Posterior vena cava (tissue), 2 donors: ENCODE results near the gene GPR65. TPM values are rescaled to one million over a fixed set of nuclear protein-coding genes. Genes with fewer than 3 reads are reported as not detected.

ENCODE experiments used
- DNase-seq: peaks from one replicate; pipeline ENCODE4 v3.0.0-alpha.2; 2020; ENCODE audit warnings: low spot score
- intact Hi-C, 2 donors: fragments of 100-400 bp; cut with DNase I; formaldehyde crosslinking; loops; one replicate each; pipeline versions ENCODE4 v1.14.1 to v1.14.2; 2022 to 2023
- total RNA-seq, 2 donors: library from RNA; stranded (reverse); fragmentation: NEBNext Ultra II Directional; extraction: Animal tissue kit (Norgen Biotek cat#: 25700); gene quantifications; one replicate each; pipeline ENCODE4 v1.2.1, GENCODE V29; 2021
- donor health status: DM: yes; HTN: yes; CAD: no.
- donor health status: DM: yes; HTN: yes; CAD: no.

Gene GPR65
- total RNA-seq, 2 donors from 2014 or later = 2.0 to 2.4 TPM

DNA sequence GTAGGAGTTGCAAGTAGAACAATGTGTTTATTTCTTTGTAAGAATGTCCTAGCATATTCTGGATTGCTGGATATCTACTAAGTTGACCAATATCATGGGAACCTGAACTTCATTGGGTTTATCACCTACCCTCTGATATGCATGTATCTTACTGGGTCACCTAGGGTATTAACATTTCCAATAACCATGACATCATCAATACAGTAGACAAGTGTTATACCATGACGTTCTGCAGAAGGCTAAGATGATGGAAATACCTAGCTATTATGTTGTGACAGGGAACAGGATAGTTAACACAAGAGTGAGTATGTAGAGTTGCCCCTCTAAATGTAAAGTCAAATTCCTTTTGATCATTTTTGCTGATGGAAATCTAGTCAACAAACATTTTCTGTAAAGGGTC lies 26.0 kb downstream of the GPR65 start:
- intact Hi-C loops = no loop called here
- no peak for DNase-seq

- no peak for DNase-seq
- intact Hi-C loops = no loop called here
Measured at GRCh38 chr14:88032373-88032772, 27.4 kb downstream of the GPR65 start.

DNA sequence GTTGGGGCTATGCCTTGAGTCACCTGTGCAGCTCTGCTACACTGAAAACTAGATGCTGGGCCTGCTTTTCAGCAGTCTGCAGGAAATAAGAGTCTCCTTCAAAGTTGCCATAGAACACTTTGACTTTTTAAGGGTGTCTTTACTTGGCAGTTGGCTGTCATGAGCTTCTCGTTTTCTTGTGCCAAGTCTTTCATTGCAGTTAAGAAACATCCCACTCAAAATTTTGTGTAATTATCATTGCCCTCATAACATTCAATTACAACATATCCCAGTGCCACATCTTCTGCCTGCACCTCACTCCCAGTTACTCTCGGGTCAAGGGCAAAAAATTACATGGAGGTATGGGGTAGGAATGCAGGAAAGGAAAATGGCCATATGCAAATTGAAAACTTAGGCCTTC lies 29.1 kb downstream of the GPR65 start:
- intact Hi-C loops = no loop called here
- DNase-seq = no peak

GRCh38 chr14:88036422-88036821 lies 31.5 kb downstream of the GPR65 start:
- no peak for DNase-seq
- intact Hi-C loops = no loop called here

DNA sequence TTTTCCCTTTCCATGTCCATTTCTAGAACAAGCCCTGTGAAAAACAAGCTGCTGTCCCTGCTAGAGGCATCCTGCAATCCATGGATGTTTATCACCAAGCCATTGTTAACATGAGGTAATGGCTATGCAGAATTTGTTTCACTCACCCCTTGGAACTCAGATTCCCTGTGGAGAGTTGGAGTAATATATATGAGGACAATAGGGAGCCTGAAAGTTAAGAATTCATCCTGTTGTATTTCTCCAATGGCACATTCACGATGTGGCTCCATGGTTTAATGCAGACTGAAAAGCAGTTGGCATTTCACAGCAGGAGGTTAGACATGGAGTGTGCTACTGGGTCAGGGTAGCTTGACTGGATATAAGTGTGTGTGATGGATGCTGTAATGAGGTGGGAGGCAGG lies 32.4 kb downstream of the GPR65 start:
- intact Hi-C loops = no loop called here
- no peak for DNase-seq

DNA sequence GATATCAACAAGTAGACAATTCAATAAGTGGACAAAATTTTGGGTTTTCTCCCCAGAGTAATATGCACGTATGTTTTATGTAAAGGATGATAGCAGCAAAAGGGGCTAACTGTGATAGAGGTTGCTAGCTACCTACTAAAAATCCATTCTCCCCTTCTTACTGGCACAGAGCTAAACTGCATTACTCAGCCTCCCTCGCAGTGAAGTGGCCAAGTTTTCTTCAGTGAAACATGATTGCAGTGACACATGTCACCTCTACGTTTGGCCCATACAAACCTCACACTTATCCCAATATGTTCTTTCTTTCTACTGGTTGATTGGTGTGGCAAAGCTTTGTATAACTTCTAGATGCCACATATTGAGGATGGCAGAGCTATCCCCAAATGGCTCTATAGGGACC lies 34.3 kb downstream of the GPR65 start:
- no peak for DNase-seq
- intact Hi-C loops = no loop called here

GRCh38 chr14:88040146-88040545 lies 35.2 kb downstream of the GPR65 start:
- no peak for DNase-seq
- intact Hi-C loops = no loop called here

- DNase-seq = no peak
- intact Hi-C loops = no loop called here
Measured at GRCh38 chr14:88043529-88044443, 38.9 kb downstream of the GPR65 start.

GRCh38 chr14:88044444-88044758 lies 39.5 kb downstream of the GPR65 start:
- no peak for DNase-seq
- intact Hi-C loops = no loop called here

DNA sequence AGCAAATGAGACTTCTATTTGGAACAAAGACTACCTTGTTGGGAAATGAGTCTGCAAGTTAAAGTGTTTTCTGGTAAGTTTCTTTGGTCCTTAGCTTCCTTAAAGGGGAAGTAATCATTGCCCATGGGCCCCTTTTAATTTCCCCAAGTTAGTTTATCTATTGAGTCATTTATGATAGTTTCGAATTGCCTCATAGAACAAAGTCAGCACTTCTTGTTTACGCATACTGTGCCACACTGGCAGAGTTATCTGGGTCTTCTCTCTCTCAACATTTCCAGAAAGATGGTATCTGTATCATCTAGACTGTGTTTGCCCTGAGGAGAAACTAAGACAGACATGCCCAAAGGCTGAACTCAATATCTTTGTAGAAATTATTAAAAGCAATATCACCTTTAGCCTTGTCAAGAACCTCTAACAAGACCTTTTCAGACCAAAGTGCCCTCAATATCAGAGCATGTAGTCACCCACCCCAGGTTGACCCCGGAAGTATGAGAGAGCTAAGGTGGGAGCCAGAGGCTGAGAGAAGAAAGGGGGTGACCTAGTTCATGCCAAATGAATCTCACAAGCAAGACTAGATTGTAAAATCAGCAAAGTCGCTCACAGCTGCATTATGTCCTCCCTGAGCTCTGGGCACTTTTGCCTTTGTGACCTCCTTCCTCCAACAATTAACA lies 40.0 kb downstream of the GPR65 start:
- intact Hi-C loops = no loop called here

GRCh38 chr14:88045705-88046104 lies 40.8 kb downstream of the GPR65 start:
- intact Hi-C loops = no loop called here
- no peak for DNase-seq

More for the DNA sequence above, 40.0 kb downstream of the GPR65 start:
- no peak for DNase-seq

GRCh38 chr14:88048351-88048750 lies 43.4 kb downstream of the GPR65 start:
- no peak for DNase-seq
- intact Hi-C loops = no loop called here

DNA sequence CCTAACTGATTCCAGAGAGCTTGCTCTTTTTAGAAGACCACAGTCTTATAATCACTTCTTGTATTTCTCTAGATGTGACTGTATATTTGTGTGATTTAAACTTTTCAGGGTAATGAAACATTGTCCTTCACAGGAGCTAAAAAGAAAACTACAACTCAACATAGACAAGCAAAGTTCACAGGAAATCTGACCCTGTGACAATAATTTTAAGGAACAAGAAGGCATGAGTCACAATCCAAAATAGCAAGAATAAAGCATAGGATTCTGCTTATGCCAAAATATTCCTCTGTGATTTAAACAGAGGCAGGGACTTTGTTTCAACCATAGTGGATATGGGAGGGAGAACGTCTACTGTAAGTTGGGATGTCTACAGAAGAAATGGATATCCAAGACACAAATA lies 44.3 kb downstream of the GPR65 start:
- no peak for DNase-seq
- intact Hi-C loops = no loop called here

GRCh38 chr14:88049936-88050335 lies 45.0 kb downstream of the GPR65 start:
- no peak for DNase-seq
- intact Hi-C loops = no loop called here

GRCh38 chr14:88060576-88060975 lies 55.6 kb downstream of the GPR65 start:
- intact Hi-C loops = no loop called here
- DNase-seq = no peak

DNA sequence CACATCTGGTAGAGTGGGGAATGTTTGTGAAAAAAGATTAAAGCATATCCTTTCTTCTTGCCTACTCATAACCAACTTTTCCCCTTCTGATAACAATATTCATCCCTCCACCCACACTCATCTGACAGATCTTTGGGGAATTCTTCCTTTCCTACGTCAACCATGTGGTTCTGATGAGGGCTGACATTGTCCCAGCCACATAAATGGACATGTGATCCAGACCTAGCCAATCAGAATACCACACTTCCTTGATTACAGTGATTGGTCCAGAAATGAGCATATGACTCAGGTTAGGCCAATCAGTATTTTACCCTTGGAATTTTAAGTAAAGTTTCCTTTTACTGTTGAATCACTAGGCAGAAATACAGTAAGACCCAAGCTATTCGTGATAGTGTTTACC lies 58.9 kb downstream of the GPR65 start:
- no peak for DNase-seq
- intact Hi-C loops = no loop called here

Other genes with a start within 250 kb of the GPR65 start
- gene GALC, start 12.0 kb upstream of the GPR65 start, total RNA-seq = 10 to 100 TPM; 18.1 to 23.9 TPM